Liver (tissue), 9 donors: Measurements from ENCODE around the gene IFI35. TPM values are rescaled to one million over a fixed set of nuclear protein-coding genes. Genes with fewer than 3 reads are reported as not detected.

Source experiments
- DNase-seq: peaks from one replicate; pipeline ENCODE4 v3.0.0-alpha.2; 2017; ENCODE audit warnings: low spot score
- H3K27ac ChIP-seq, 2 donors: one replicate each; pipeline ENCODE4 v1.7.0; 2013; ENCODE audit warnings: inconsistent platforms in 2 of 2, low read length in 2 of 2, control low read depth in 1 of 2, low read depth in 1 of 2, mild to moderate bottlenecking in 1 of 2
- H3K27me3 ChIP-seq, 4 donors: one replicate each; pipeline versions ENCODE4 v1.6.1 to v1.7.0; 2013; ENCODE audit warnings: low read length in 3 of 4, inconsistent platforms in 1 of 4, mild to moderate bottlenecking in 1 of 4, moderate library complexity in 1 of 4; ENCODE audit not compliant: control insufficient read depth in 4 of 4, insufficient read depth in 4 of 4
- H3K36me3 ChIP-seq, 4 donors: one replicate each; pipeline versions ENCODE4 v1.6.1 to v1.7.0; 2013; ENCODE audit warnings: low read length in 3 of 4, mild to moderate bottlenecking in 3 of 4, low read depth in 1 of 4, moderate library complexity in 1 of 4; ENCODE audit not compliant: control insufficient read depth in 4 of 4, insufficient read depth in 3 of 4
- H3K4me1 ChIP-seq, 4 donors: one replicate each; pipeline versions ENCODE4 v1.6.1 to v1.7.0; 2013; ENCODE audit warnings: low read length in 3 of 4, mild to moderate bottlenecking in 3 of 4, moderate library complexity in 1 of 4; ENCODE audit not compliant: control insufficient read depth in 4 of 4, insufficient read depth in 4 of 4
- H3K4me3 ChIP-seq, 3 donors: one replicate each; pipeline versions ENCODE4 v1.6.1 to v1.7.0; 2013; ENCODE audit warnings: low read length in 3 of 3, control low read depth in 1 of 3, low read depth in 1 of 3, mild to moderate bottlenecking in 1 of 3
- H3K9ac ChIP-seq, 2 donors: one replicate each; pipeline ENCODE4 v1.7.0; 2013; ENCODE audit warnings: low read length in 2 of 2, mild to moderate bottlenecking in 2 of 2, moderate library complexity in 2 of 2, control low read depth in 1 of 2, low read depth in 1 of 2
- H3K9me3 ChIP-seq, 4 donors: one replicate each; pipeline versions ENCODE4 v1.6.1 to v1.7.0; 2013; ENCODE audit warnings: low read length in 3 of 4; ENCODE audit not compliant: control insufficient read depth in 4 of 4
- ATF3 ChIP-seq: IDR thresholded peaks from 2 replicates; pipeline ENCODE4 v1.6.1; 2016; ENCODE audit warnings: antibody characterized with exemption
- CTCF ChIP-seq: fragments of 150-350 bp; IDR thresholded peaks from 2 replicates; pipeline ENCODE4 v1.5.1; 2017; ENCODE audit warnings: improper control_type of control experiment, low read depth, low read length; ENCODE audit not compliant: missing input control
- EGR1 ChIP-seq, 2 donors: IDR thresholded peaks; 2 replicates each; pipeline ENCODE4 v1.6.1; 2016 to 2018; ENCODE audit warnings: antibody characterized with exemption in 2 of 2, low read depth in 2 of 2
- FOXA1 ChIP-seq: IDR thresholded peaks from 2 replicates; pipeline ENCODE4 v1.6.1; 2016; ENCODE audit warnings: antibody characterized with exemption
- FOXA2 ChIP-seq: IDR thresholded peaks from 2 replicates; pipeline ENCODE4 v1.6.1; 2016; ENCODE audit warnings: antibody characterized with exemption
- HNF4A ChIP-seq, 2 donors: conservative IDR thresholded peaks; 2 replicates each; pipeline ENCODE4 v1.6.1; 2016; ENCODE audit warnings: antibody characterized with exemption in 2 of 2, mild to moderate bottlenecking in 2 of 2
- HNF4G ChIP-seq: IDR thresholded peaks from 2 replicates; pipeline ENCODE4 v1.6.1; 2016; ENCODE audit warnings: antibody characterized with exemption
- MAX ChIP-seq: IDR thresholded peaks from 2 replicates; pipeline ENCODE4 v1.6.1; 2016; ENCODE audit warnings: antibody characterized with exemption
- NR2F2 ChIP-seq: IDR thresholded peaks from 2 replicates; pipeline ENCODE4 v1.6.1; 2016; ENCODE audit warnings: antibody characterized with exemption
- RAD21 ChIP-seq, 2 donors: IDR thresholded peaks; 2 replicates each; pipeline ENCODE4 v1.6.1; 2016; ENCODE audit warnings: antibody characterized with exemption in 2 of 2, mild to moderate bottlenecking in 2 of 2
- REST ChIP-seq: IDR thresholded peaks from 2 replicates; pipeline ENCODE4 v1.6.1; 2016; ENCODE audit warnings: antibody characterized with exemption, mild to moderate bottlenecking
- RXRA ChIP-seq, 2 donors: IDR thresholded peaks; 2 replicates each; pipeline ENCODE4 v1.6.1; 2017 to 2018; ENCODE audit warnings: antibody characterized with exemption in 2 of 2, mild to moderate bottlenecking in 1 of 2
- SP1 ChIP-seq: IDR thresholded peaks from 2 replicates; pipeline ENCODE4 v1.6.1; 2018; ENCODE audit warnings: antibody characterized with exemption, mild to moderate bottlenecking
- TAF1 ChIP-seq: conservative IDR thresholded peaks from 2 replicates; pipeline ENCODE4 v1.6.1; 2016; ENCODE audit warnings: antibody characterized with exemption, mild to moderate bottlenecking
- ZBTB33 ChIP-seq: IDR thresholded peaks from 2 replicates; pipeline ENCODE4 v1.6.1; 2016; ENCODE audit warnings: antibody characterized with exemption
- WGBS: extraction: QIAGEN DNeasy Blood & Tissue Kit; methylation state at CpG from one replicate; pipeline ENCODE4 v1.1.7; 2013; 5-methylcytosine and 5-hydroxymethylcytosine counted together
- polyA plus RNA-seq, 2 donors: library from polyadenylated mRNA; stranded (reverse) in 1 of 2; unstranded in 1 of 2; fragments of 200-250 nt in 1 of 2; fragments of >200 nt in 1 of 2; fragmentation: Nextera tagmentation in 1 of 2; extraction: Ambion mirVana in 1 of 2; gene quantifications; one replicate each; pipeline versions ENCODE4 v1.2.1 to v1.2.3, GENCODE V29; 2013 to 2015
- total RNA-seq, 2 donors: library from RNA; depleted of rRNA; stranded (reverse); fragments of >200 nt; gene quantifications; one replicate each; pipeline ENCODE4 v1.2.3, GENCODE V29; 2014
- donor health status: healthy.
- donor health status: healthy.
- donor health status: healthy.
- donor health status: healthy.
- donor health status: healthy.

Gene IFI35
- total and polyA plus RNA-seq, 4 donors: 11.9 to 34.6 (median 22.0) TPM

GRCh38 chr17:43015579-43015978 is 9.0 kb downstream of the IFI35 start:
- Histone ChIP-seq H3K27me3 (no peaks in the 10 kb centered on the region), H3K4me3 (no peak overlapping the region), H3K36me3 (peaks cover 0 to 28% (median 10%) of the 10 kb centered on the region in 4 donors), H3K9me3 (no peaks in the 10 kb centered on the region), H3K9ac (no peak overlapping the region), H3K27ac (peak overlapping the region; percentile 18 to 55), H3K4me1 (peaks cover 0 to 19% (median 11%) of the 10 kb centered on the region in 4 donors)
- no peak for DNase-seq
- TF ChIP-seq RXRA (IDR thresholded peaks at IDR 0.05) (peak; percentile 59 to 61), NR2F2 (peak; percentile 97), MAX (no peak), ATF3 (no peak), SP1 (peak; percentile 45)
- WGBS: 75% methylated on average over 9 of the region's 9 CpGs

- 96% methylated on average over 7 of the region's 7 CpGs for WGBS
- no peaks in the 10 kb centered on the region for H3K9me3 ChIP-seq
- H3K9ac ChIP-seq: no peak overlapping the region
- peak overlapping the region in 1 of 2 donors; percentile 29 for H3K27ac ChIP-seq
- H3K4me3 ChIP-seq: no peak overlapping the region
- H3K4me1 ChIP-seq: peaks cover 3 to 19% (median 12%) of the 10 kb centered on the region in 4 donors
- no peaks in the 10 kb centered on the region for H3K27me3 ChIP-seq
- no peak for TF ChIP-seq ZBTB33
- no peak for TF ChIP-seq FOXA1
- TF ChIP-seq CTCF: no peak
- no peak for TF ChIP-seq RAD21 (IDR thresholded peaks at IDR 0.05)
- TF ChIP-seq TAF1: no peak
- TF ChIP-seq FOXA2: no peak
- TF ChIP-seq RXRA (IDR thresholded peaks at IDR 0.05): no peak
- no peak for TF ChIP-seq HNF4G
- no peak for TF ChIP-seq SP1
- no peak for TF ChIP-seq MAX
- DNase-seq: no peak
- H3K36me3 ChIP-seq: peaks cover 0 to 28% (median 10%) of the 10 kb centered on the region in 4 donors
Observed at GRCh38 chr17:43016216-43016615, 9.6 kb downstream of the IFI35 start.

- TF ChIP-seq SP1: no peak
- TF ChIP-seq HNF4G: no peak
- TF ChIP-seq HNF4A (conservative IDR thresholded peaks at IDR 0.05): no peak
- TF ChIP-seq REST: no peak
- no peak for TF ChIP-seq FOXA2
- TF ChIP-seq CTCF: no peak
- TF ChIP-seq NR2F2: no peak
- no peak for TF ChIP-seq FOXA1
- TF ChIP-seq EGR1 (IDR thresholded peaks at IDR 0.05; ENCODE audit: low read depth in 2 of 2): no peak
- no peak overlapping the region for H3K27ac ChIP-seq
- no peaks in the 10 kb centered on the region for H3K27me3 ChIP-seq
- H3K9ac ChIP-seq: no peak overlapping the region
- WGBS: 82% methylated on average over 19 of the region's 19 CpGs
- no peaks in the 10 kb centered on the region for H3K9me3 ChIP-seq
- DNase-seq: no peak
- no peak overlapping the region for H3K4me3 ChIP-seq
- H3K4me1 ChIP-seq: peaks cover 6 to 27% (median 15%) of the 10 kb centered on the region in 4 donors
- H3K36me3 ChIP-seq: peaks cover 0 to 21% (median 6%) of the 10 kb centered on the region in 4 donors
Observed at GRCh38 chr17:43018008-43018853, 11.6 kb downstream of the IFI35 start.
